GM13976 (cell line): ENCODE measurements around the gene CDH20.

Source experiments
- DNase-seq: peaks from one replicate; pipeline ENCODE4 v3.0.0; 2012; ENCODE audit warnings: low spot score
- in situ Hi-C: fragments of 300-500 bp; cut with MboI; formaldehyde crosslinking; loops from one replicate; pipeline ENCODE4 v1.12.0; 2022; ENCODE audit warnings: low sequenced_read_pairs, mixed read lengths, inconsistent platforms; ENCODE audit not compliant: unreplicated experiment
- TF ChIP-seq, protein P1 (sequence below): IDR thresholded peaks from 2 replicates; pipeline ENCODE4 v1.5.1; 2012; ENCODE audit warnings: borderline replicate concordance, mild to moderate bottlenecking; ENCODE audit not compliant: insufficient read depth; ENCODE audit errors: extremely low read depth, missing control alignments, control extremely low read depth

The CDH20 gene

DNA sequence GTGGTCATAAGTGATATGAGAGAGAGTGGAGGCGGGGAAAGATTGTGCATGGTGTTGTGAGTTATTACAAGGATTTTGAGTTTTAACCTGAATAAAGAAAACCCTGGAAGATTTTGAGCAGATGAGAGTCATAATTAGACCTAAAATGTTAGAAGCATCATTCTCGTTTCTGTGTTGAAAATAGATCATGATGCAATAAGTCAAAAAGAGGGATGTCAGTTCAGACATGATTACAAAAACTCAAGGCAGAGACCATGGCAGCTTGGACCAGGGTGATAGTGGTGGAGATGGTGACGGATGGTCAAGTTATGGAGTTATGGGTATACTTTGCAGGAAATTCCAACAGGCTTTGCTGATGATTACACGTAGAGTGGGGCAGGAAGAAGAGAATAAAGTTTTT, 267.2 kb downstream of the CDH20 start:
- no peak for DNase-seq
- in situ Hi-C loops, result no loop called here
- TF ChIP-seq, protein P1, sequence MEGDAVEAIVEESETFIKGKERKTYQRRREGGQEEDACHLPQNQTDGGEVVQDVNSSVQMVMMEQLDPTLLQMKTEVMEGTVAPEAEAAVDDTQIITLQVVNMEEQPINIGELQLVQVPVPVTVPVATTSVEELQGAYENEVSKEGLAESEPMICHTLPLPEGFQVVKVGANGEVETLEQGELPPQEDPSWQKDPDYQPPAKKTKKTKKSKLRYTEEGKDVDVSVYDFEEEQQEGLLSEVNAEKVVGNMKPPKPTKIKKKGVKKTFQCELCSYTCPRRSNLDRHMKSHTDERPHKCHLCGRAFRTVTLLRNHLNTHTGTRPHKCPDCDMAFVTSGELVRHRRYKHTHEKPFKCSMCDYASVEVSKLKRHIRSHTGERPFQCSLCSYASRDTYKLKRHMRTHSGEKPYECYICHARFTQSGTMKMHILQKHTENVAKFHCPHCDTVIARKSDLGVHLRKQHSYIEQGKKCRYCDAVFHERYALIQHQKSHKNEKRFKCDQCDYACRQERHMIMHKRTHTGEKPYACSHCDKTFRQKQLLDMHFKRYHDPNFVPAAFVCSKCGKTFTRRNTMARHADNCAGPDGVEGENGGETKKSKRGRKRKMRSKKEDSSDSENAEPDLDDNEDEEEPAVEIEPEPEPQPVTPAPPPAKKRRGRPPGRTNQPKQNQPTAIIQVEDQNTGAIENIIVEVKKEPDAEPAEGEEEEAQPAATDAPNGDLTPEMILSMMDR, result no peak

DNA sequence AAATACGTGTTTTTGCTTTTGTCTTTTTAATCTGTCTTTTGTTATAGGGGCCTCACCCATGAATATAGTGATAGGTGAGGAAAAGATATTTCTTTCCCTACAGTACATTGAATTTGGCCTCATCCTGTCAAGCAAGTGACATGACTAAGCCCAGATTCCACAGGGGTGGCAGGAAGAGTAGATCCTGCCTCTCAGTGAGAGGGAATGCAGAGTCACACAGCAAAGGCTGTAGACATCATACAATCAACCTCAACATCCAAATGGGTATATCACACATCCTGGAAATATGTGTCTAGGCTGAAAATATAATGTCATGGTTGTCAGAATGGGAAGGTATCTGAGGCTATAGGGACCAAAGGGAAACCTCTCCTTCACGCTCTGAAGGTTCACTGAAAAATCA, 269.6 kb downstream of the CDH20 start:
- DNase-seq, result no peak

More for the DNA sequence above, 269.6 kb downstream of the CDH20 start:
- TF ChIP-seq, protein P1, result no peak
- in situ Hi-C loops, result no loop called here
